NCI-H1105 (cell line): ENCODE data around the gene APH1B.
A peak's percentile ranks its signal among the peaks of the same experiment; 100 is the strongest.

ENCODE experiments used
- DNase-seq: peaks from one replicate; lab custom pipeline; 2025; lab: John Stamatoyannopoulos, UW

The APH1B gene

DNA sequence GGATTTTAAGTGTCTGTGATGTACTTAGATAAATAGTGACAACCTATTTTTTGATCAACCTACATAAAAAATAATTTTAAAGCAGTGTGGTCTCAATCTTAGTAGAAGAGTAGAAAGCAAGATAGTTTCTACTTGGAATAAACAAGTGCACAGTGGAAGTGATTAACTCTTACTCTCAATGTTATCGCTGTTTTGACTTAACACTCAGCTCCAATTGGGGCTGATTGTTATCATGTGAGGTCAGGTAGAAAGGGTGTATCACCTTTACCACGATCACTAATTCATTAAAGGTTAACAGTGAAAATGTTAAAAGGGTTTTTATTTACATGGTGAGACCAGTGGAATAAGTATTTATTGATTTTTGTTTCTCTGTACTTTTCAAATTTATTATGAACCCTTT lies 22.4 kb upstream of the APH1B start:
- no peak for DNase-seq

GRCh38 chr15:63255489-63255990 lies 21.9 kb upstream of the APH1B start:
- no peak for DNase-seq

DNA sequence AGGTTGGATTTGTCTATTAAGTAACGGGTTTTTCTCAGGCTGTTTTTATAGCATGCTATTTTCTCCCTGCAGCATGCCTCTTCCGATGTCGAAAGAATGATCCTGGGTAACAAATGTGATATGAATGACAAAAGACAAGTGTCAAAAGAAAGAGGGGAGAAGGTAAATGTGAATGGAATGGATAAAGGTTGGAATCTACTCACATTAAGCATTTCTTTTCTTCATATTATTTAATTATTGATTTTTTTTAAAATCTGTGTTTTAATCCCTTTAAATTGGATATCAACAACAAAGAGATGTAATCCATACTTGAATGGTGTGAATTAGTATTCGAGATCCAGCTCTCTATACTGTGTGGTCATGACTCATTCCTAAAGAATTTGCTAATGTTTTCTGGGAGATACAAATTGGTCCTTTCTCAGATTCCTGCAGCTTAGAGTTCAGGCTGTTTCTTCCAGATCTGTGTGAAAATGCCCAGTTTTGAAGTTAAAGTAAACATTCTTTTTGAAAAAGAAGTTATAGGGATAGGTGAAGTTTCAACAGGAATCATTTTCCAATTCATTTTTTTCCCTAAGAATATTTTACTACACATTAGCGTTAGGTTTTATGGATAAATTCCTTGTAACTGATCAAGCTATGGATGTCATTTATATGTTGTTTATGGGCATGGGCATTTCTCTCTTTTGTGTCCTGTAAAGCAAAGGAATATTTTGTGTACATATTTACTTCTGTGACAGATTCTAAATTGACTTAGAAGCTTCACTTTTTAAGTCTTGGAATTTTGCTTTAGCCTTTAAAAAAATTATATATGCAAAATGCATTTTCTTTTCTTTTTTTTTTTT lies 20.8 kb upstream of the APH1B start:
- no peak for DNase-seq

DNA sequence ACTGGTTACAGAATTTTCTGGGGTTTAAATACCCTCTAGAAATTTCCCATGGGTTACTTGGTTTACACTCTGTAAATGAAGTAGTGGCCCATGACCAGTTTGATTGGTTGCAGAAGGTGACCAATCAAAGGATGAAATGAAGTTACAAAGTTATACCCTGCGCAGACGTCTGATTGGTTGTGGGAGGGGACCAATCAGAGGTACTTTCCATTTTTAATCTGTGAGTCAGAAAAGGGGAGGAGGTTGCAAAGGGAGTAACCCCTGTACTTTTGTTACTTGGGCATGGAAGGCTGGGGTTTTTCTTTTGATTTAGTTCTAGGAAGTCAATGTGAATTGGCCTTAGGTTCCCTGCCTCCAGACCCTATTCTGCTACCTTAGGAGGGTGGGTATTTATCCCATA lies 18.7 kb upstream of the APH1B start:
- DNase-seq, result no peak

- no peak for DNase-seq
These were observed 16.6 kb upstream of the APH1B start for GRCh38 chr15:63260791-63261190.

GRCh38 chr15:63261311-63261710 lies 16.1 kb upstream of the APH1B start:
- no peak for DNase-seq

GRCh38 chr15:63263519-63263918 lies 13.9 kb upstream of the APH1B start:
- no peak for DNase-seq

GRCh38 chr15:63264688-63265293 lies 12.6 kb upstream of the APH1B start:
- no peak for DNase-seq

DNA sequence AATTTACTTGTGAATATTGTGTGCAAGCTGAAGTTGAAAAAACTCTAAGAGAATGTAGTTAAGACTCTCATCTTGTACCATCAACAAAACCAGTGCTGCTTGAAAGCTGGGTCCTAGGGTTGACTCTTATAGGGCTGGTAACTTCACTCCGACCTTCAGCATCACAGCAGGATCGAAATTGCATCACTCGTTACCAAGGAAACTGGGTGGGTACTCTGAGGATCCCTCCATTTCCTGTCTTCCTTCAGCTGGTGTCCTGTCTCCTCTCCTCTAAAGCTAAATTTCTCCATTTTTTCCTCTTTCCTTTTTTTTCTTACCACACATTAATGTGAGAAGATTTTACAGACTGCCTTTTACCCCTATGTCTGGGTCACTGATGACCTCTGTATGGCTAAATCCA lies 3.0 kb upstream of the APH1B start:
- no peak for DNase-seq

GRCh38 chr15:63276342-63277037 lies 915 bp upstream of the APH1B start:
- DNase-seq, result no peak

GRCh38 chr15:63277893-63278456 lies 570 bp downstream of the APH1B start:
- no peak for DNase-seq

- DNase-seq, result no peak
These were observed 5.7 kb downstream of the APH1B start for GRCh38 chr15:63283126-63283525.

GRCh38 chr15:63284335-63284734 lies 6.9 kb downstream of the APH1B start:
- DNase-seq, result no peak

DNA sequence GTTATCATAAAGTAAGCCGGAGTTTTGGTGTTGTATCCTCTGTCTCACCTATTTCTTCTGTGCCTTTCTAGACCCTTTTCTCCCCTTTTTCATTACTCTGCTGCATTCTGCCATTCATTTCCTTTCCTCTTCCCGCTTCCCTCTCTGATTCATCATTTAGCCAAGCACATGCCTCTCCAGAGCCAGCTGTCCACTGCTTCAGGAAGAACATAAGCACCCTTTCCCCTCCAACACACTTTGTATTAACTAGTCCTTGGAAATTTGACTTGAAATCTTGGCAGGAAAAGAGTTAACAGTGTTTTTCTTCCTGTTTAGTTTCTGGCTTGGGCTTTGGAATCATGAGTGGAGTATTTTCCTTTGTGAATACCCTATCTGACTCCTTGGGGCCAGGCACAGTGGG lies 9.7 kb downstream of the APH1B start:
- DNase-seq, result no peak

DNA sequence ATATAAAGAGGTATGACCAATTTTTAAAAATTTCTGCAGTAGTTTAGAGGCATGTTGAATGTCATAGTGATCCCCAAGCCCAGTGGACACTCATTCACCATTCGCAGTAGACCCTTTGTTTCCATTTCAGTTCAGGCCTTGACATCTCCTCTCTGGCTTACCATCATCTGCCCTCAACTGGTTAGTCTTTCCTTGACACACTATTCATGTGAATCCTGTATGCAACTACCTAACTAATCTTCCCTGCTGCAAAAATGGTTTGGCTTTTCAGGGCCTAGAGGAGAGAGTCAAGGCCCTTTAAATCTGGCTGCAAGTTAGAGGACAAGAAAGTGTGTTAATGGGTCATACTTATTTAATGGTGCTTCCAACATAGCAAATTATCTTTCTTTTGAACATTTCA lies 10.9 kb downstream of the APH1B start:
- no peak for DNase-seq

DNA sequence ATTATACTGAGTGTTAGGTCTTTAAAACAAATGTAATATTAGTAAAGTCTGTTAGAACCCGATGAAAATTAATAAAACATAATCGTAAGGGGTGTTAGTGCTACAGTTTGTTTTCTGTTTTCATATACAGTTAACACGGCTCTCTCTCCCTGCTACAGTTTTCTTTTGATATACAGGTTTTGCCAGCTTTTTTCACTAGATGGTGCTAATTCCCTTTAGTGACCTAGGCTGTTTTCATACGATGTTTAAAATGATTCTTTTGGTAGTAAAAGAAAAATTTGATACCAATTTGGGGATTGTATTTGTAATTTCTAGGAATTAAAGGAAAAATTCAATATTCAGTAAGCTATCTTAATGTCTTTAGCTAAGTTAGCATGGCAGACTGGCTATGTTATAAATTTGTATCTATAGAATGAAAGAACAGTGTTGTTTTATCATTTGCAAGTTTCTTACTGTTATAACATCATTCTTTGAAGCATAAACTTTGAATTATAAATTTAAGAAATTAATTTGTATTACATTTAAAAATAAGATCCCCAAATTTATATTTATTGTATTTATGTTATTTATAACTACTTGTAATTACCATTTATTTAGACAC lies 11.5 kb downstream of the APH1B start:
- DNase-seq, result peak; percentile 48

DNA sequence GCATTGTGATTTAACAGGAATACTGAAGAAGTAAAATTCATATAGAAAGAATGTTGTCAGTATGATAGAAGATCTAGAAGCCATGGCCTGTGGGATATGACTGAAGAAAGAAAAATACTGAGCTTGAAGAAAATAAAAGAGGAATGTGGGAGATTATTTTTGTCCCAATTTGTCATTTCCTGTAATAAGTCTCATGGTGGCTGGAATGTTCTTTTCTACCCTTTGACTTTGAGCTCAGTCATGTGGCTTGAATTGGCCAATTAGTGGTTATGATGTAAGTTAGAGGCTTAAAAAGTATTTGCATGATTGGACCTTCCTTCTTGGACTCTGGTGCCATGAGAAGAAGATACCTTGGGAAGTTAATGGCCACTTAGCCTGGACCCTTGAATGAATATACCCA lies 14.1 kb downstream of the APH1B start:
- DNase-seq, result no peak

- DNase-seq, result no peak
These were observed 14.8 kb downstream of the APH1B start for GRCh38 chr15:63292241-63292640.

DNA sequence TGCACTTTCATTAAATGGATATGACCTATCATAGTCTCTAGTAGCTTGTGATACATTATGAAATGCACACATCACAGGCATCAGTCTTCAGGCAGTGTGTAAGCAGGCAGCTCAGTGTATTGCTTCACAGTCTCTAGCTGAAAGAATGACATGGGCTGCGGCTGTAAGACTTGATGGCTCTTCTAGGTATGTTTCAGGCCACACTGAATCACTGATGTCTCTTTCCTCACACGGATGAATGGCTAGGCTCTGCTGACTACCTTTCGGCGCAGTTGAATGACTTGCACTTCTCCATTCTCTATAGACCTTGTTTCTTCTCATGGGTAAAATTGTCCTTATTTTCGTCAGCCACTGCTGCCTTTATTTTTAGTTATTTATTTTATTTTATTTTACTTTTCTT lies 15.4 kb downstream of the APH1B start:
- no peak for DNase-seq

GRCh38 chr15:63294359-63294758 lies 17.0 kb downstream of the APH1B start:
- no peak for DNase-seq

GRCh38 chr15:63295341-63295740 lies 17.9 kb downstream of the APH1B start:
- DNase-seq, result no peak

GRCh38 chr15:63296195-63296594 lies 18.8 kb downstream of the APH1B start:
- peak; percentile 45 for DNase-seq
